Stimulated activated CD4-positive, alpha-beta T cell treated with anti-CD3 and anti-CD28 coated beads, Interleukin-4, amount 100 ng/mL, for 48 hours (primary cell): ENCODE data around the gene FILIP1L.
"Not testable (repeated sequence)": the region's sequence is repeated elsewhere in the genome, so short reads cannot be mapped to it uniquely, and the experiment has no call there.

Source experiments
- DNase-seq, 2 donors: peaks; one replicate each; pipeline ENCODE4 v3.0.0-alpha.2; 2020; ENCODE audit warnings: low read depth in 2 of 2

The FILIP1L gene

GRCh38 chr3:100073714-100074307, 40.5 kb downstream of the FILIP1L start:
- no peak for DNase-seq

GRCh38 chr3:100073049-100073713, 41.1 kb downstream of the FILIP1L start:
- DNase-seq: no peak

DNA sequence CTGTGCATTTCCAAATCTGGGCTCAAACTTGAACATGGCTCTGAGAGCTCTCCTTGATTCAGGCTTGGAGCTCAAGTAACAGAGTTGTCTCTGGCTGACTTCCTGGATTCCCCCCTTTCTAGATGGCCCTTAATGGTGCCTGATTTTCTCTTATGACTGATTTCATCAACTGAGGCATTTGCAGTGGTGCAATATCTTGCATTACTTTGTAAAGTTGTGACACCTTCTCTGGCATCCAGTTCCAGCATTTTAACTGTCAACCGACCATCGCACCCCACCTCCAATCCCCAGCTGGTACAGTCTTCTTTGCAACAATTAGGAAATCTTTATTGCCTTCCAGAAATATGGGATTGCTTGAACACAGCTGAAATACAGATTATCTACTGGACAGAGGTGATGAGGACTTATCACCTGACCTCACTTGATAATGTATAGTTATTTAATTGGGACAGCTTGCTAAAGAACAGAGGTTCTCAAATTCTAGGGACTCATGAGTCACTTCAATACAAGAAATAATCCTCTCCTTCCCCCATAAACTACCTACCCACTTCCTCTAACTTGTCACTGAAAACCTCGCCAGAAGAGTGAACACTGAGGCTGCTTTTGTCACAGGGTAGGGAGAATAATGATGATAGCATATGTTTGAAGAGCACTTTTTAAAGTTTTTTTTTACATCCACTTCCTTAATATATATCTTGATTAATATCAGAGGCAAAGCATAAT, 41.8 kb downstream of the FILIP1L start:
- no peak for DNase-seq

DNA sequence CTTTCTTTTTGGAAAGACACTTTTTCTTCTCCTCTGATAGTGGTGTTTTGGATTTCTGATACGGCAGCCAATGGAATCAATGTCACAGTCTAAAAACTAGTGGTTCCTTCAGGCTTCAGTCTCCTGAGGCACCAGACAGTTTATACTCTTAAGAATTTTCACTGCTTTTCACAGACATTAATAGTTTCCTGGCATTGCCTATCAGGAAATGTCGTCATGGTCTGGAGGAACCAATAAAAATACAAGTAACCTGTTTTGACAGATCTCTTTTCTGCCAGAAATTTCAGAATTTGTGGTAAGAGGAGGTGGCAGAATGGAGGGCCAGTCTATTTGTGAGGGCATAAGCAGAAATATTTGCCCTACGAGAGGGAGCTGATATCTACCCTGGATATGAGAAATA, 44.8 kb downstream of the FILIP1L start:
- no peak for DNase-seq

DNA sequence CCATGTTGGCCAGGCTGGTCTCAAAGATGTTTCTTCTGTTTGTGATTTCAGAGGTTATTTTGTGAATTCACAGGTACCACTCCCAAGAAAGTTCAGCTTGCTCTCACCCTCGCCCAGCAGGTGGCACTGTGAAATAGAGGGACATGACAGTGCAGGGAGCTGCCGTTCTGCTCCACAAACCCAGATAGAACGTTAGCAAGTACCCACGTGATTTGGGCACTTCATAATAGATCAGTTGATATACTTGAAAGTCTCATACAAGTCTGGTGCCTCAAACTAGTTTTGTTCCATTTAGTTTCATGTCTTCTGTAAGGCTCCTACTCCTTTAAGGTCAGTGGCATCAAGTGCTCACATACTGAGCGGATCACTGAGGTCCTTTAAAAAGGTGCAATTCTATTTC, 45.5 kb downstream of the FILIP1L start:
- DNase-seq: peak; percentile 69 to 70

DNA sequence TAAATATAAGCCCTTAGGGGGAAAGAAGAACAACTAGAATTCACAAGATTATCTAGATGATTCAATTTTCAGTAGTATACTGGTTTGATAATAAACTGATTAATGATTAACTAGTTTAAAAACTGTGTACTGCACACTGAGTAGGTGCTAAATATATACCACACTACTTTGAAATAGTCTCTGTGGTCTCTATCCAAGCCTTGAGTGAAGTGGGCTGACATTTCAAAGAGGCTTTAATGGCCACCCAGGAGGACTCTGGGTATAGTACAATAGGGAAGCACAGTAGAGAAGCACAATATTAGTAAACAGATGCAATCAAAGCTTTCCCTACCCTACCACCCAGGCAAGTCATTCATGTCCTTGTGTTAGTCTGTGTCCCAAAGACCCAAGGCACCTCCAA, 46.7 kb downstream of the FILIP1L start:
- DNase-seq: no peak

GRCh38 chr3:100063929-100064461, 50.3 kb downstream of the FILIP1L start:
- no peak for DNase-seq

GRCh38 chr3:100062665-100063064, 51.6 kb downstream of the FILIP1L start:
- no peak for DNase-seq

DNA sequence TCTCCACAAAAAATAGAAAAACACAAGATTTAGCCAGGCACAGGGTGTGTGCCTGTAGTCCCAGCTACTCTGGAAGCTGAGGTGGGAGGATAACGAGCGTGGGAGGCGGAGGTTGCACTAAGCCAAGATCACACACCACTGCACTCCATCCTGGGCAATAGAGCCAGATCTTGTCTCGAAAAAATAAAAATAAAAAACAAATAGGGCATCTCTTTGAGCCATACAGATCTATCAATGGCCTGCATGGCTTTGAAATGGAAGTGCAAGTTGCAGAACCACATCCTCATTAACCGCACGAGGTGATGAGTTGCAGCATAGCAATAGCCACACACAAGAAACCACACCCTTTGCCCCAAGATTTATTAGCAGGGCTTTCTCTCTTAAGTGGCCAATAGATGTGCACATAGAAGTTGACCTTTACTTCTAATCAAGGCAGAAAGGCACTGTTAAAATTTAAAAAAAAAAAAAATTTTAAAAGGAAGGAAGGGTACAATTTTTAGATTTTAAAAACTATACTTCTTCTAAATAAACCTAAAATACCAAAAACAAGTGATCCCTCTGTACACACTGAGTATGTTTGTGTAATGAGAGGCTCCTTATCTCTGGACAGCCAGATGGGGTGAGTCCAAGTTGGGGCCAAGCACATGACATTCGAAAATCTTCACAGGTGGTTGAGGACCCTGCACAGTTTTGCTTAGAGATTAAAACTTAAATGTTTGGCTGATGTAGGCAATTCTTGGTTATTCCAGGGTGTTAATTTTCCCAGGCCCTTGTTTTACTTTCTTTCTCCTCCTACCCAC, 53.4 kb downstream of the FILIP1L start:
- DNase-seq: no peak

GRCh38 chr3:100059472-100059871, 54.8 kb downstream of the FILIP1L start:
- no peak for DNase-seq

DNA sequence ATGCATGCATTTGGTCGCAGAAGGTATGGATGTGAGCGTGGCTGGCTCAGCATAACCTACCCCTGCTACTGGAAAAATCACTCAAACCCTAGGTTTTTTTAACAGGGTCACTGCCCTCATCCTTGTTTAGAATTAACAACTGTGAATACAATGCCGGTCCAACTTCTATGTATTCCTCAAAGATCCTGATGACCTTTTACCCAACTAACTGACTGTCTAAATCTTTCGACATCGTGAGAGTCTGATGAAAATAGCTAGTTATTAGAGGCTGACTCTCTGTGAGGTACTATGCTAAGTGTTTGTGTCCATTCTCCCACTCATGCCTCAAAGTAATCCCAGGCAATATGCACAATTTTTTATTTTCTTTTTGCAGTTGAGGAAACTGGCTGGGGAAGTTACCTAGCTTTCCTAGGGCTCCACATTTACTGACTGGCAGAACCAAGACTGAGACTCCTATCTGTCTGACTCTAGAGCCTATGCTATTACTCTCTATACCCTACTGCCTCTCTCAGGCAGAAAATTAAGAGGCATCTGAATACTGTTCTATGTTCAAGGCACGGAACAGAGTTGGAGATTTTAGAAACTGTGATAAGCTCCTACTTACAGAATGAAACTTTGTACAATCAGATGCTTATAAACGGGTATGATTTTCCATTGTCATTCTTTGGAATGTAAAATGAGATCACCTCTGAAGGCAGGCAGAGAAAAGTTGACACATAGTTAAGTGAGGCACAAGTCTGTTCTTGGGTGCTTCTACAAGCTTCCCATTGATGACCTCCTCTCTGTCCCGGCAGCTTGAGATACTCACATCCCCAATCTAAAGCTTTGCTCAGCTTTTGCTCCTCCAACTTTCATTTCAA, 56.4 kb downstream of the FILIP1L start:
- DNase-seq: no peak

GRCh38 chr3:100053951-100054620, 60.2 kb downstream of the FILIP1L start:
- no peak for DNase-seq

- not testable (repeated sequence) for DNase-seq
These were observed 62.8 kb downstream of the FILIP1L start for GRCh38 chr3:100051513-100051912.

- DNase-seq: no peak
These were observed 66.1 kb downstream of the FILIP1L start for GRCh38 chr3:100048248-100048647.

GRCh38 chr3:100047455-100048141, 66.7 kb downstream of the FILIP1L start:
- no peak for DNase-seq

DNA sequence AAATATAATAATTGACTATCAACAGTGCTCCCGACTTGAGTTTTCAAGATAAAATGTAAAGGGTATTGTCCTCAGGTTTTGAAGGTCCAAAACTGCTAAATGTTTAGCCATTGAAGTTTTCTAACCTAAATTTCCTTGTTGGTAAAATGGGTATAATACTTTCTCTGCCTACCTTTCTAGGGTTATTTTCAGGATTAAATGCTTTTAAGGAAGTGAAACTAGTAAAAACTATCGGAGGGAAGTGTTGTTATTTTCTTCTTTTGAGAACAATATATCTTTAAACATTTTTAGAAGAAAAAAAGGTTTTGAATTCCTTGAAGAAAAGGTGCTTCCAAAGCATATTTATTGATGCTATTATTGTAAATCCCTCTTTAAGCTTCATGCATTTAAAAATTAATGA, 67.3 kb downstream of the FILIP1L start:
- no peak for DNase-seq

- DNase-seq: no peak
These were observed 68.6 kb downstream of the FILIP1L start for GRCh38 chr3:100045696-100046095.

DNA sequence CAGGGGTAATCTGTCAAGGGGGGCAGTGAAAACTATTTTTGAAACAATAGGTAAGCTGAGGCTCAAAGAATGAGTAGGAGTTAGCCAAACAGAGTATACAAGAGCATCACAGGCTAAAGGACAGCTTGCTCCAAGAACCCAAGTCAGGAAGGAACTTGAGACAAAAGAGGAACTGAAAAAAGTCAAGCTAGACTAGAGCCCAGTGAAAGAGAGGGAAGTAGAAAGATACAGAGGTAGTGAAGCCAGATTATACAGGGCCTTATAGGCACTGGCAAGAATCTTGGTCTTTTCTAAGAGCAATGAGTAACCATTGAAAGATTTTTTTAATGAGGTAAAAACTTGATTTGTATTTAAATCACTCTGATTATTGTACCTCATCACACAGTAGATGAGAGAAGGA, 69.9 kb downstream of the FILIP1L start:
- DNase-seq: no peak

DNA sequence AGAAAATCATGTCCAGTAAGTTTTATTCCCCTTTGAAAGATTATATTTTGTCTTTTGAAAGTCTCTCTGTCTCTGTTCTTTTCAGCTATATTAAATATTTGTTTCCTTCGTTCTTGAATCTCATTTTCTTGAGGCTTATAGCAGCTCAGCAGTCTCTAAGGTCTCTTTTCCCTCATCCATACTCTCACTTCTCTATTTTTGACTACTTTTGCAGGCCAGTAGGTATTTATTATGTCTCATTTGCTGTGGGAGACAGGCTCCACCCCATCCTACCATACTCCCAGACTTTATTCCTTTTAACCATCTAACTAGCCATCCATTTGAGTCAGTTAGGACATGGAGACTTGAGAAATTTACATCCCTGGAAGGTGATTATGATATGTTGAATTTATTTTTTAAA, 71.0 kb downstream of the FILIP1L start:
- DNase-seq: no peak
